ENCODE data around the gene RPS6KA5. TPM values are rescaled to one million over a fixed set of nuclear protein-coding genes. Genes with fewer than 3 reads are reported as not detected.
"Not testable (repeated sequence)": the region's sequence is repeated elsewhere in the genome, so short reads cannot be mapped to it uniquely, and the experiment has no call there.

Gene RPS6KA5
- total RNA-seq, 2 experiments from 2014 or later = 10.1 to 13.1 TPM

DNA sequence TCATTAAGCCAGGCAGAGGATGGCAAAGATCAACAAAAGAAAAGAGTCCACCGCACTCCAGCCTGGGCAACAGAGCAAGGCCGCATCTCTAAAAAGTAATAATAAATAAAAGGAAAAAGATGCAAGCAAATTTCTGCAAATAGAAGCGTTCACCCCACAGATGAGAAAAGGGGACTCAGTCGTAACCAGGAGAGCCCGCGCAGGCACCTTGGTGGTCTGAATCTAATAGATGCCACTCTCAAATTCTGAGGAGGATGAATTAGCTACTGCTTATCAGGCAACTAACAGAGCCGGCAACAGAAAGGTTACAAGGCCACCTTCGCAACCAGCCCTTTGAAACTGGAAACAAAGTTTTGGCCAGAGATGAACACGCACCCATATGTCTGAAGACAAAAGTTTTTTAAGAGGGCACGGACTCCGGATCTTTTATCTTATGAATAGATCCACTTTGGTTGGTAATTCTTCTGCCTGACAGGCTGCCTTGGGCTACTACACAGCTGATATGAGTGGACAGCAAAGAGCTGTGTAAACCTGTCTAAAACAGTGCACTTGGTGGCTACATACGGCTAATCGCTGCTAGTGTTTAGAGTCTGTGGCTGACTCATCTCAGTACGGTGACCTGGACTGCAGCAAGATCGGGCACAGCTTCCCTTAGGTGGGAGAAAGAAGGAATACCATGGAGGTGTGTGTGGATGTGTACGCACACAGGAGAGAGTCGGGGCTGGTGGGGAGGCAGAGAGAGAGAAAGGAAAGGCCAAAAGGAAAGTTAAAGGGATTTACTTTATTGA, 211.3 kb downstream of the RPS6KA5 start:
- no peak overlapping the region for H3K27ac Mint-ChIP-seq
- no peak for DNase-seq
- H3K27me3 Mint-ChIP-seq = no peaks in the 10 kb centered on the region
- no peaks in the 10 kb centered on the region for H3K9me3 Mint-ChIP-seq
- H3K36me3 Mint-ChIP-seq = no peaks in the 10 kb centered on the region
- no peak overlapping the region for H3K4me3 Mint-ChIP-seq
- H3K4me1 Mint-ChIP-seq = no peaks in the 10 kb centered on the region

DNA sequence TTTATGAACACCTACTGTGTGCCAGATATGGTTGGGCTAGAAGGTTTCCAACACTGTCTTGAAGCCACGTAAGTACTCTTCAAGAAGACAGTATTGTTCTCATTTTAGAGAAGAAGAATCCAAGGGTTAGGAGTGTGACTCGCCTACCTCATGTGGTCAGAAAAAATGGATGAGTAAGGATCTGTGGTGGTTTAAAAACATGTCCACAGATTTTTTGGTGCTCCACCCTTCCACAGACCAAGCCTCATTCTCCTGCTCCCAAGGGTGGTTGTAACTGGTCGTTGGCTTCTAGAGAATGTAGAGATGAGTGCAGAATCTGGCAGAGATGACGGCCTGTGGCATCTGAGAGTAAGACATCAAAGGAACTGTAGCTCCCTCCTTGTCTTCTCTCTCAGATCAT, 213.9 kb downstream of the RPS6KA5 start:
- H3K27ac Mint-ChIP-seq = no peak overlapping the region
- no peaks in the 10 kb centered on the region for H3K9me3 Mint-ChIP-seq
- no peaks in the 10 kb centered on the region for H3K36me3 Mint-ChIP-seq
- DNase-seq = no peak
- no peak overlapping the region for H3K4me3 Mint-ChIP-seq
- H3K4me1 Mint-ChIP-seq = peaks cover 5% of the 10 kb centered on the region
- no peaks in the 10 kb centered on the region for H3K27me3 Mint-ChIP-seq

DNA sequence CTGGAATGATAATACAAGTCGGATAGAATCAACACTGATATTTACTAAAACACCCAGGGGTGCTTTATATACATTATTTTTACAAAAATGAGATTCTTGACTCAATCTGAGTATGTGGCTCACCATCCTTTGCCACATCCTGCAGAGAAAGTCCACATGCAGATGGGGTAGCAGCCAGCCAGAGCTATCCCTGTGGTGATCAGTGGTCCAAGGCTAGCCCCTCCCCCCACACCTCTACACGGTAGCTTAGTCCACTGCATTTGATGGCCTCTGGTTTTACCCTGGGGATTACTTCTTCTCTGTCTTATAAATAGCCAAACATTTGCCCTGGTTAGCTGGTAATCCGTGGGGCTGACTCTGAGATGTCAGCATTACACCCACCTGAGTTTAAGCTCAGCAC, 216.1 kb downstream of the RPS6KA5 start:
- peaks cover 5% of the 10 kb centered on the region for H3K4me1 Mint-ChIP-seq
- H3K27ac Mint-ChIP-seq = no peak overlapping the region
- no peaks in the 10 kb centered on the region for H3K36me3 Mint-ChIP-seq
- H3K27me3 Mint-ChIP-seq = peaks cover under 1% of the 10 kb centered on the region
- H3K9me3 Mint-ChIP-seq = no peaks in the 10 kb centered on the region
- H3K4me3 Mint-ChIP-seq = no peak overlapping the region
- no peak for DNase-seq

GRCh38 chr14:90842726-90843125, 217.7 kb downstream of the RPS6KA5 start:
- no peak for DNase-seq
- peaks cover 5% of the 10 kb centered on the region for H3K4me1 Mint-ChIP-seq
- no peak overlapping the region for H3K4me3 Mint-ChIP-seq

GRCh38 chr14:90840667-90841066, 219.8 kb downstream of the RPS6KA5 start:
- not testable (repeated sequence) for H3K9me3 Mint-ChIP-seq, H3K36me3 Mint-ChIP-seq
- H3K4me1 Mint-ChIP-seq = peaks cover 14% of the 10 kb centered on the region

More at GRCh38 chr14:90842726-90843125, 217.7 kb downstream of the RPS6KA5 start:
- Mint-ChIP-seq H3K27ac (no peak overlapping the region), H3K9me3 (no peaks in the 10 kb centered on the region), H3K27me3 (peaks cover 3% of the 10 kb centered on the region), H3K36me3 (no peaks in the 10 kb centered on the region)

DNA sequence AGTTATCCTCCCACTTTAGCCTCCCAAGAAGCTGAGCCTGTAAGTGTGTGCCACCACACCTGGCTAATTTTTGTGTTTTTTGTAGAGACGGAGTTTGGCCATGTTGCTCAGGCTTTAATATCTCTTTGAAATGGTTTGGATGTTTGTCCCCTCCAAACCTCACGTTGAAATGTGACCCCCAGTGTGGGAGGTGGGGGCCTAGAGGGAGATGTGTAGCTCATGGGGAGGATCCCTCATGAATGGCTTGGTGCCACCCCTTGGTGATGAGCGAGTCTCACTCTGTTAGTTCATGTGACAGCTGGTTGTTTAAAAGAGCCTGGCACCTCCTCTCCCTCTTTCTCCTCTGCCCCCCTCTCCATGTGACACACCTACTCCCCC, 220.6 kb downstream of the RPS6KA5 start:
- no peak for DNase-seq
- Mint-ChIP-seq H3K27me3 (peaks cover 24% of the 10 kb centered on the region), H3K9me3 (no peaks in the 10 kb centered on the region), H3K27ac (no peak overlapping the region), H3K4me3 (no peak overlapping the region), H3K36me3 (no peaks in the 10 kb centered on the region), H3K4me1 (peaks cover 14% of the 10 kb centered on the region)

More at GRCh38 chr14:90840667-90841066, 219.8 kb downstream of the RPS6KA5 start:
- H3K4me3 Mint-ChIP-seq, H3K27ac Mint-ChIP-seq, DNase-seq: not testable (repeated sequence)
- peaks cover 18% of the 10 kb centered on the region for H3K27me3 Mint-ChIP-seq

- no peaks in the 10 kb centered on the region for H3K9me3 Mint-ChIP-seq
- H3K4me3 Mint-ChIP-seq = no peak overlapping the region
- peaks cover 27% of the 10 kb centered on the region for H3K27me3 Mint-ChIP-seq
- peaks cover 14% of the 10 kb centered on the region for H3K4me1 Mint-ChIP-seq
- no peaks in the 10 kb centered on the region for H3K36me3 Mint-ChIP-seq
- no peak for DNase-seq
- H3K27ac Mint-ChIP-seq = no peak overlapping the region
These were observed 221.2 kb downstream of the RPS6KA5 start for GRCh38 chr14:90839024-90839888.

- H3K4me1 Mint-ChIP-seq = peaks cover 16% of the 10 kb centered on the region
- peaks cover 27% of the 10 kb centered on the region for H3K27me3 Mint-ChIP-seq
- not testable (repeated sequence) for DNase-seq, H3K36me3 Mint-ChIP-seq, H3K9me3 Mint-ChIP-seq, H3K4me3 Mint-ChIP-seq, H3K27ac Mint-ChIP-seq
These were observed 221.9 kb downstream of the RPS6KA5 start for GRCh38 chr14:90838531-90838930.

DNA sequence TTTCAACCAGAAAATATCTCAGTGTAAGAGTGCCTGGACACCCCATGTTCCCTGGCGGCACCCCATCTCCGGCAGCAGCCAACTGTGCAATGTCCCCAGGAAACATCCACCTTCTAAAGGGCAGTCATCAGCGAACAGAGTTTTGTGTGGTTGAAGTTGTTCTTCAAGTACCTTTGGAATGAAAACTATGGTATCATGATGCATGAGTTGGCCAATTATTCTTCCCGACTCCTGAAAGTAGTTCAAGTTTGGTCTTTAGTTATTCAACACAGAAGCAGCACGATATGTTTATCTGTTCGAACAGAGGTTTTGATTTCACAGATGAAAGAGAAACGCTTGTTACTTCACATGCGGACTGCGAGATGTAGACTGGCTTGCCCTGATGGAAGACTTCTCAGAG, 223.1 kb downstream of the RPS6KA5 start:
- Mint-ChIP-seq H3K27me3 (peaks cover 27% of the 10 kb centered on the region), H3K27ac (no peak overlapping the region), H3K4me1 (peaks cover 10% of the 10 kb centered on the region), H3K9me3 (no peaks in the 10 kb centered on the region), H3K36me3 (no peaks in the 10 kb centered on the region), H3K4me3 (no peak overlapping the region)
- no peak for DNase-seq

- no peak for DNase-seq
- Mint-ChIP-seq H3K27me3 (peaks cover 27% of the 10 kb centered on the region), H3K27ac (no peak overlapping the region), H3K4me3 (no peak overlapping the region), H3K4me1 (peaks cover 10% of the 10 kb centered on the region), H3K36me3 (no peaks in the 10 kb centered on the region), H3K9me3 (no peaks in the 10 kb centered on the region)
These were observed 223.8 kb downstream of the RPS6KA5 start for GRCh38 chr14:90836692-90837063.

DNA sequence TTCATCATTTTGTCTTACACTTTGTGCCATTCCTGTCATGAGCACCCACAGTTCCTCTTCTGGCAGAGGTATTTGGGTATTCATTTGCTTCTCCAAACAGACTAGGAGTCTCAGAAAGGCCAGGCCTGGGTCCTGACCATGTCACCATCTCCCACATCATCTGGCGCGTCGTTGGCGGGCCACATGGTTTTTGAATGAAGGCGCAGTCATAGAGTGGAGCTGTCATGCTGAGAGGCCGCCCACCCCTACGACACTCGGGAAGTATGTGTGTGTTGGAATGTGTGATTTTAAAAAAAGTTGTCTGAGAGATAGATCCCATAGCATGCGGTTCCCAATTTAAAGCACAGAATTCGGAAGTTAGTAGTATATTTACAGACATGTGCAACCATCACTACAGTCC, 228.6 kb downstream of the RPS6KA5 start:
- H3K27me3 Mint-ChIP-seq = peaks cover 17% of the 10 kb centered on the region
- H3K27ac Mint-ChIP-seq = no peak overlapping the region
- no peak for DNase-seq
- H3K36me3 Mint-ChIP-seq = peaks cover 2% of the 10 kb centered on the region
- peaks cover 29% of the 10 kb centered on the region for H3K4me1 Mint-ChIP-seq
- no peaks in the 10 kb centered on the region for H3K9me3 Mint-ChIP-seq
- H3K4me3 Mint-ChIP-seq = no peak overlapping the region

DNA sequence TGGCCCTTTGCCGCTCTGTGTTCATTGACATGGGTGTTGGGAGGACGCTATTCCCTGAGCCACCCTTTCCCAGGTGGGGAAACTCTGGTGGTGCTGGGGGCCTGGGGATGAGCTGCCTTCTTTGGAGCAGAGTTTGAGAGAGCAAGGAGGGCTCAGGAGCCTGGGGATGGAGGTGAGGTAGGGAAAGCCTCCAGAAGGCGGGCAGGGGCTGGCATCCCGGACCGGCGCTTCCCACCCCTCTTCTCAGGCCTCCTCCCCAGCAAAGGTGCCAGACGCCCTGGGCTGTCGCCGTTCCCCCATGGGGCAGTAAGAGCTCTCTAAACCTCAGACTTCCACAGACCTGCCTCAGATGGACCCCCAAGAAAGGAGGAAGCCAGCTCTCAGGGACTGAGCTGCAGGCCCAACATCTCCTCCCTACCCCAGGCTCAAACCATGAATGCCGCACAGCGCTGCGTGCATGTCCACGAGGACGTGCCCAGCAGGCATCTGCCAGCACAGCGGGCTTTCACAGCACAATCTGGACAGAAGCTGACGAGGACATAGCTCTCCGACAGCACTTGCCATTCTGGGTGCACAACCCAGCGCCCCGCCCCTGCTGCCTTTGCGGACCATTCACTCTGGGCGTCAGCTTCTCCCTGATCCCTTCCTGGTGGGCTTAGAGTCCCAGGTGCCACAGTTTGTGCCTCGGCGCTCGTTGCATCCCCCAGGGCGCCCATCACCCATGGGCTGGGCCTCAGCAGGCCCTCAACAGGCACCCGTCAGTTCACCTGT, 229.3 kb downstream of the RPS6KA5 start:
- Mint-ChIP-seq H3K9me3 (no peaks in the 10 kb centered on the region), H3K4me1 (peaks cover 25% of the 10 kb centered on the region), H3K27ac (no peak overlapping the region), H3K4me3 (no peak overlapping the region), H3K36me3 (peaks cover 2% of the 10 kb centered on the region), H3K27me3 (peaks cover 13% of the 10 kb centered on the region)
- DNase-seq = no peak

DNA sequence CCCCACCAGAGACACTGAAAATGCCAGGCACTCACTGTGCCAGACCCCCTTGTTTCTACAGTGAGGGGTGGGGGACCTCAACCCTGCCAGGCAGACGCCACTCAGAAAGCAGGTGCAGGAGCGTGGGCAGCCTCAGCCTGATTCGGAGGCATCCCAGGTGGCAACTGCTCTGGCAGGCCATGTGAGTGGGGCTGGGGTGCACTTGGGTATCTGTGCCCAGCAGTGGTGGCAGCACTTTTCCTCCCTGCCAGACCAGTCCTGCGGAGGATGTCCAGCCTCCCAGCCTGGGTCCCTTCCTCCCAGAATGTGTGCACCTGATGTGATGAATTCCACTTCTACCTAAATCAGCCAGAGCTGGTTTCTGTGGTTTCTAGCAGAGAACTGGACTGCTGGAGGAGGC, 230.8 kb downstream of the RPS6KA5 start:
- Mint-ChIP-seq H3K4me1 (peaks cover 20% of the 10 kb centered on the region), H3K9me3 (peaks cover 2% of the 10 kb centered on the region), H3K27me3 (peaks cover 1% of the 10 kb centered on the region), H3K36me3 (peaks cover 2% of the 10 kb centered on the region), H3K4me3 (no peak overlapping the region), H3K27ac (no peak overlapping the region)
- DNase-seq = no peak

DNA sequence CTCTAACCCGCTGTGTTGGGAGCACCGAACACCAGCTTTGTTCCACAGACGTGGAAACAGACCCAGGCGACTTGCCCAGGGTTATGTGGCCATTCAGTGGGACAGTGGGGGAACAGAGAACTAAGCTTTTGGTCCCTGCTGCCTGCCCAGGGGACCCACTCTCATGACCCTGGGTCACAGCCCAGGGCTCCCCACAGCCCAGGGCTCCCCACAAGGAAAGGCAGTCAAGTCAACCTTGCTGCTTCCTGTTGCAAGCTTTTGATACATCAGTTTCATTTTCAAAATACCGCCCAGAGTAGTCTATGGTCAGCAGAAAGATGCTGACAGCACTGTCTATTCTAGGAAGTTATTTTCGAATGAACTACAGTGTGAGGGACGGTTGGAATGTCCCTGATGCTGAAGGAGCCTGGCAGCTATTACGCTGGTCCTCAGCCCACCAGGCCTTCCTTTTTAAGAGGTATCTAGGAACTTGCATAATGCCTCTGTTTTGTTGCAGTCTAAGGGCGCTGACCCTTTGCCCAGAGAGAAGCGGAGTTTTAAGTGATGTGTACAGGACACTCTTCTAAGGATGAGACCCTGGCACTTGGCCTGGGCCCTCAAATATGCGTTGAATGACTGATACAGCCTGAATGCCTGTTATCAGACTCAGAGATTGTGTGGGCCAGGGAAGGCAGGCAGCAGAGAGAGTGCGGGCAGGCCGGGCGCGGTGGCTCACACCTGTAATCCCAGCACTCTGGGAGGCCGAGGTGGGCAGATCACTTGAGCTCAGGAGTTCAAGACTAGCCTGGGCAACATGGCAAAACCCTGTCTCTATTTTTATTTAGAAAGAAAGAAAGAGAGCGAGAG, 231.6 kb downstream of the RPS6KA5 start:
- peak overlapping the region; percentile 80 for H3K27ac Mint-ChIP-seq
- H3K36me3 Mint-ChIP-seq = peaks cover 6% of the 10 kb centered on the region
- peak overlapping the region; percentile 75 for H3K4me3 Mint-ChIP-seq
- H3K9me3 Mint-ChIP-seq = peaks cover 6% of the 10 kb centered on the region
- no peaks in the 10 kb centered on the region for H3K27me3 Mint-ChIP-seq
- H3K4me1 Mint-ChIP-seq = peaks cover 19% of the 10 kb centered on the region
- peak; percentile 22 for DNase-seq
